Esophagus muscularis mucosa (tissue), 4 donors: Measurements from ENCODE around the gene SAFB.

Source experiments
- EP300 ChIP-seq: sonication (generic); formaldehyde crosslinking; IDR thresholded peaks from one replicate; pipeline ENCODE4 v1.6.1; 2017; ENCODE audit warnings: antibody characterized with exemption
- POLR2A ChIP-seq: fragments of 450-650 bp; IDR thresholded peaks from one replicate; pipeline ENCODE4 v1.6.1; 2017; ENCODE audit warnings: antibody characterized with exemption, moderate library complexity, mild to moderate bottlenecking, low read depth
- POLR2AphosphoS5 ChIP-seq, 2 donors: sonication (generic); formaldehyde crosslinking; IDR thresholded peaks; one replicate each; pipeline ENCODE4 v1.6.1; 2017; ENCODE audit warnings: antibody characterized with exemption in 2 of 2
- TF ChIP-seq, protein P1 (sequence below), 3 experiments: fragments of 200-600 bp in 2 of 3; fragments of 450-650 bp in 1 of 3; sonication (generic) in 2 of 3; IDR thresholded peaks; one replicate each; pipeline ENCODE4 v1.5.1; 2017 to 2019; ENCODE audit warnings: antibody characterized with exemption in 3 of 3, mild to moderate bottlenecking in 2 of 3, moderate library complexity in 1 of 3

DNA sequence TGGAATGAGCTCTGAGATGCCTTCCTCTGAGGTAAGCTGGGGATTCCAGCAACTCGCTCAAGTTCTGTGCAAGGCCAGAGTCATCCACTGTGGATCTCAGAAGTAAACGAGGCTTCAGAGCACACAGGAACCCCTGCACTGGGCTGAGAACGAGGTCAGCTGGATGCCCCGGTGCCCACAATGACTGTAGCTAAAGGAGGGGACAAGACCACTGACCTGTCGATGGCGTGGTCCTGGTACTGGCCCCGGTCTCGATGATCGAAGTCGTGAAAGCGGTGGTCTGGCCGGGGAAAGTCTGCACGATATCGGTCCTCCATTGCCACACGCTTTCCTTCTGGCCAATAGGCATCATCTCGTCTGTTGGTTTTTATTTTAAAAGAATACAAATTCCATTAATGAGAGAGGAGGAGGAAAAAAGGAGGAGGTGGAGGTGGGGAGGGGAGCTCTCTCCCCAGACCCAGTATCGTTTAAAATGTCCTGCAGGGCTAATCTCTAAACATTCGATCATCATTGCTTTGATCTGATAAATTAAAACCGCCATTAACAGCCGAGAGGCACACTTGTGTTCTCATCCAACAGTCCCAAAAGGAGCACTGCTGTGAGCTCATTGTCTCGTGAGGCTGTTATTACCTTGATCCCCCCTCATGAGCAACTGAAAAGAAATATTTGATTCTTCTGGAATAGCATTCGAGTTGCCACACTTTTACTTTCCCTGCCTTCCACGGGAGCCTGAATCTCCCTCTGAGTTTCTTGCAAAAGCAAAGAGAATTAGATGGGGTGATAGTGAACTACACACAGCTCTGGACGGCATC, 30.1 kb upstream of the SAFB start:
- TF ChIP-seq, protein P1, sequence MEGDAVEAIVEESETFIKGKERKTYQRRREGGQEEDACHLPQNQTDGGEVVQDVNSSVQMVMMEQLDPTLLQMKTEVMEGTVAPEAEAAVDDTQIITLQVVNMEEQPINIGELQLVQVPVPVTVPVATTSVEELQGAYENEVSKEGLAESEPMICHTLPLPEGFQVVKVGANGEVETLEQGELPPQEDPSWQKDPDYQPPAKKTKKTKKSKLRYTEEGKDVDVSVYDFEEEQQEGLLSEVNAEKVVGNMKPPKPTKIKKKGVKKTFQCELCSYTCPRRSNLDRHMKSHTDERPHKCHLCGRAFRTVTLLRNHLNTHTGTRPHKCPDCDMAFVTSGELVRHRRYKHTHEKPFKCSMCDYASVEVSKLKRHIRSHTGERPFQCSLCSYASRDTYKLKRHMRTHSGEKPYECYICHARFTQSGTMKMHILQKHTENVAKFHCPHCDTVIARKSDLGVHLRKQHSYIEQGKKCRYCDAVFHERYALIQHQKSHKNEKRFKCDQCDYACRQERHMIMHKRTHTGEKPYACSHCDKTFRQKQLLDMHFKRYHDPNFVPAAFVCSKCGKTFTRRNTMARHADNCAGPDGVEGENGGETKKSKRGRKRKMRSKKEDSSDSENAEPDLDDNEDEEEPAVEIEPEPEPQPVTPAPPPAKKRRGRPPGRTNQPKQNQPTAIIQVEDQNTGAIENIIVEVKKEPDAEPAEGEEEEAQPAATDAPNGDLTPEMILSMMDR (IDR thresholded peaks at IDR 0.05) = no peak
- TF ChIP-seq POLR2AphosphoS5 (IDR thresholded peaks at IDR 0.05) (no peak), POLR2A (no peak), EP300 (no peak)
